WTC11 (cell line): ENCODE measurements around the gene FEZF1. TPM values are rescaled to one million over a fixed set of nuclear protein-coding genes. Genes with fewer than 3 reads are reported as not detected.

Source experiments
- ATF1 ChIP-seq: sonication (generic); formaldehyde crosslinking; IDR thresholded peaks from 2 replicates; pipeline ENCODE4 v1.8.1; 2023; ENCODE audit warnings: mild to moderate bottlenecking, moderate library complexity, missing genetic modification reagents
- ATF3 ChIP-seq: sonication (generic); formaldehyde crosslinking; conservative IDR thresholded peaks from 2 replicates; pipeline ENCODE4 v1.8.1; 2022; ENCODE audit warnings: mild to moderate bottlenecking, missing genetic modification reagents
- CBFB ChIP-seq: sonication (generic); formaldehyde crosslinking; IDR thresholded peaks from 2 replicates; pipeline ENCODE4 v1.8.1; 2022; ENCODE audit warnings: mild to moderate bottlenecking, low read depth, missing genetic modification reagents
- ELF4 ChIP-seq: sonication (generic); formaldehyde crosslinking; IDR thresholded peaks from 2 replicates; pipeline ENCODE4 v1.8.1; 2022; ENCODE audit warnings: low read depth, mild to moderate bottlenecking, moderate library complexity, missing genetic modification reagents
- ESRRA ChIP-seq: sonication (generic); formaldehyde crosslinking; IDR thresholded peaks from 2 replicates; pipeline ENCODE4 v1.8.1; 2022; ENCODE audit warnings: mild to moderate bottlenecking, missing genetic modification reagents, borderline replicate concordance
- GTF2I ChIP-seq: fragments of 250-450 bp; sonication (Bioruptor Pico); conservative IDR thresholded peaks from 2 replicates; pipeline ENCODE4 v1.4.0; 2021; ENCODE audit warnings: mild to moderate bottlenecking
- HMGA2 ChIP-seq: fragments of 250-450 bp; sonication (Bioruptor Pico); IDR thresholded peaks from 2 replicates; pipeline ENCODE4 v1.4.0; 2021; ENCODE audit warnings: mild to moderate bottlenecking, moderate library complexity
- IRF2 ChIP-seq: sonication (generic); formaldehyde crosslinking; IDR thresholded peaks from 2 replicates; pipeline ENCODE4 v1.8.0; 2022; ENCODE audit warnings: low read depth, missing genetic modification reagents, borderline replicate concordance
- JAZF1 ChIP-seq: fragments of 250-450 bp; sonication (Bioruptor Pico); IDR thresholded peaks from 2 replicates; pipeline ENCODE4 v1.9.0; 2021; ENCODE audit warnings: moderate library complexity, mild to moderate bottlenecking, inconsistent platforms
- NR3C1 ChIP-seq: sonication (generic); formaldehyde crosslinking; conservative IDR thresholded peaks from 2 replicates; pipeline ENCODE4 v1.8.1; 2023; ENCODE audit warnings: low read depth, mild to moderate bottlenecking, missing genetic modification reagents
- OVOL2 ChIP-seq: fragments of 250-450 bp; sonication (Bioruptor Pico); IDR thresholded peaks from 2 replicates; pipeline ENCODE4 v1.9.0; 2021; ENCODE audit warnings: mild to moderate bottlenecking, borderline replicate concordance
- SOX15 ChIP-seq: fragments of 250-450 bp; sonication (Bioruptor Pico); IDR thresholded peaks from 2 replicates; pipeline ENCODE4 v1.9.0; 2021; ENCODE audit warnings: mild to moderate bottlenecking
- TEAD1 ChIP-seq: sonication (generic); formaldehyde crosslinking; IDR thresholded peaks from 2 replicates; pipeline ENCODE4 v1.8.0; 2022; ENCODE audit warnings: mild to moderate bottlenecking, missing genetic modification reagents
- ZBTB21 ChIP-seq: sonication (generic); formaldehyde crosslinking; IDR thresholded peaks from 2 replicates; pipeline ENCODE4 v1.8.1; 2023; ENCODE audit warnings: mild to moderate bottlenecking, missing genetic modification reagents, borderline replicate concordance
- ZNF138 ChIP-seq: sonication (generic); formaldehyde crosslinking; conservative IDR thresholded peaks from 2 replicates; pipeline ENCODE4 v1.8.1; 2022; ENCODE audit warnings: mild to moderate bottlenecking, moderate library complexity, missing genetic modification reagents
- ZNF232 ChIP-seq: sonication (generic); formaldehyde crosslinking; IDR thresholded peaks from 2 replicates; pipeline ENCODE4 v1.8.0; 2022; ENCODE audit warnings: mild to moderate bottlenecking, missing genetic modification reagents
- ZNF396 ChIP-seq: fragments of 250-450 bp; sonication (Bioruptor Pico); IDR thresholded peaks from 2 replicates; pipeline ENCODE4 v1.8.0; 2021; ENCODE audit warnings: mild to moderate bottlenecking, moderate library complexity, borderline replicate concordance
- ZNF532 ChIP-seq: fragments of 250-450 bp; sonication (Bioruptor Pico); IDR thresholded peaks from 2 replicates; pipeline ENCODE4 v1.9.0; 2021; ENCODE audit warnings: mild to moderate bottlenecking, borderline replicate concordance
- ZNF671 ChIP-seq: fragments of 250-450 bp; sonication (Bioruptor Pico); IDR thresholded peaks from 2 replicates; pipeline ENCODE4 v1.8.0; 2021; ENCODE audit warnings: mild to moderate bottlenecking
- total RNA-seq: library from RNA; stranded (reverse); gene quantifications from 3 replicates; pipeline ENCODE4 v1.2.3, GENCODE V29; 2021
- TF ChIP-seq, protein P1 (sequence below): fragments of 250-450 bp; sonication (Bioruptor Pico); conservative IDR thresholded peaks from 2 replicates; pipeline ENCODE4 v1.9.0; 2021; ENCODE audit warnings: mild to moderate bottlenecking
- TF ChIP-seq, protein P2 (sequence below): sonication (generic); formaldehyde crosslinking; IDR thresholded peaks from 2 replicates; pipeline ENCODE4 v1.8.0; 2023; ENCODE audit warnings: mild to moderate bottlenecking, missing genetic modification reagents
- TF ChIP-seq, protein P3 (sequence below): sonication (generic); formaldehyde crosslinking; IDR thresholded peaks from 2 replicates; pipeline ENCODE4 v1.8.1; 2023; ENCODE audit warnings: mild to moderate bottlenecking, missing genetic modification reagents
- TF ChIP-seq, protein P4 (sequence below): fragments of 250-450 bp; sonication (Bioruptor Pico); IDR thresholded peaks from 2 replicates; pipeline ENCODE4 v1.8.0; 2021; ENCODE audit warnings: mild to moderate bottlenecking
- TF ChIP-seq, protein P5 (sequence below): sonication (generic); formaldehyde crosslinking; IDR thresholded peaks from 2 replicates; pipeline ENCODE4 v1.8.1; 2023; ENCODE audit warnings: mild to moderate bottlenecking, missing genetic modification reagents, moderate library complexity
- TF ChIP-seq, protein P6 (sequence below): fragments of 250-450 bp; sonication (Bioruptor Pico); IDR thresholded peaks from 2 replicates; pipeline ENCODE4 v1.9.0; 2021; ENCODE audit warnings: mild to moderate bottlenecking

Gene FEZF1
- total RNA-seq, 1 experiment from 2014 or later, result 20.0 TPM

- TF ChIP-seq, protein P1, sequence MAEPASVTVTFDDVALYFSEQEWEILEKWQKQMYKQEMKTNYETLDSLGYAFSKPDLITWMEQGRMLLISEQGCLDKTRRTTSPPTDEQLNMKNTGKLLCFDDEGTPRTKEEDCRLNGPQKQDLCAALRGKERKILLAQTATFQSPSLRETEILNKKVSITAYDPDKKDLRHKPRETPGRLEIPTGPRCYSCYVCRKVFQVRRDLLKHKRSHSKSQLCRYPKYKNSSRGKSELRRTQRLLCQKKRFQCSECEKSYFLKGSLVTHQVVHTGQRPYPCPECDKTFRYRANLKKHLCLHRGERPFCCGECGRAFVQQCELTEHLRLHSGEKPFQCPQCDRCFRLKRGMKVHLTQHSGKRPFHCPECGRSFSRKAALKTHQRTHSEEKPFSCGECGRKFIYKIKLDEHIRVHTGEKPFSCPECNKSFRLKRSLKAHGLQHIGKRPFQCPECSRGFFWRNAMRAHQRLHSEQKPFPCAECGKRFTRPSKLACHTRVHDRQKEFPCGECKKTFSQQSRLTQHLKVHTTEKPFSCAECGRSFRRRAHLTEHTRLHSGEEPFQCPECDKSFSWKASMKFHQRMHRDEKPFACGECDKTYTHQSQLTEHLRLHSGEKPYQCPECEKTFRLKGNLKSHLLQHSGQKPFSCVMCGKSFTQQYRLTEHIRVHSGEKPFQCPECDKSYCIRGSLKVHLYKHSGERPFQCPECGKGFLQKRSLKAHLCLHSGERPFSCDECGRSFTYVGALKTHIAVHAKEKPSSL, result no peak
- TF ChIP-seq SOX15 (CRISPR knock-in tag) (no peak), ELF4 (CRISPR knock-in tag) (no peak), OVOL2 (CRISPR knock-in tag) (no peak), HMGA2 (CRISPR knock-in tag) (no peak), ZNF671 (CRISPR knock-in tag) (no peak), JAZF1 (CRISPR knock-in tag) (no peak), CBFB (no peak), GTF2I (CRISPR knock-in tag) (no peak; the same call in 1 of the 2 replicates), ATF1 (no peak), ZNF396 (no peak), ZBTB21 (CRISPR knock-in tag) (no peak), TEAD1 (CRISPR knock-in tag) (no peak), NR3C1 (CRISPR knock-in tag) (0 out of 2 replicates have a peak, but pooled peaks have one; percentile 32), IRF2 (no peak), ESRRA (CRISPR knock-in tag) (no peak), ZNF138 (no peak), ZNF232 (CRISPR knock-in tag) (no peak), ATF3 (CRISPR knock-in tag) (no peak), ZNF532 (CRISPR knock-in tag) (no peak)
- TF ChIP-seq, protein P2, sequence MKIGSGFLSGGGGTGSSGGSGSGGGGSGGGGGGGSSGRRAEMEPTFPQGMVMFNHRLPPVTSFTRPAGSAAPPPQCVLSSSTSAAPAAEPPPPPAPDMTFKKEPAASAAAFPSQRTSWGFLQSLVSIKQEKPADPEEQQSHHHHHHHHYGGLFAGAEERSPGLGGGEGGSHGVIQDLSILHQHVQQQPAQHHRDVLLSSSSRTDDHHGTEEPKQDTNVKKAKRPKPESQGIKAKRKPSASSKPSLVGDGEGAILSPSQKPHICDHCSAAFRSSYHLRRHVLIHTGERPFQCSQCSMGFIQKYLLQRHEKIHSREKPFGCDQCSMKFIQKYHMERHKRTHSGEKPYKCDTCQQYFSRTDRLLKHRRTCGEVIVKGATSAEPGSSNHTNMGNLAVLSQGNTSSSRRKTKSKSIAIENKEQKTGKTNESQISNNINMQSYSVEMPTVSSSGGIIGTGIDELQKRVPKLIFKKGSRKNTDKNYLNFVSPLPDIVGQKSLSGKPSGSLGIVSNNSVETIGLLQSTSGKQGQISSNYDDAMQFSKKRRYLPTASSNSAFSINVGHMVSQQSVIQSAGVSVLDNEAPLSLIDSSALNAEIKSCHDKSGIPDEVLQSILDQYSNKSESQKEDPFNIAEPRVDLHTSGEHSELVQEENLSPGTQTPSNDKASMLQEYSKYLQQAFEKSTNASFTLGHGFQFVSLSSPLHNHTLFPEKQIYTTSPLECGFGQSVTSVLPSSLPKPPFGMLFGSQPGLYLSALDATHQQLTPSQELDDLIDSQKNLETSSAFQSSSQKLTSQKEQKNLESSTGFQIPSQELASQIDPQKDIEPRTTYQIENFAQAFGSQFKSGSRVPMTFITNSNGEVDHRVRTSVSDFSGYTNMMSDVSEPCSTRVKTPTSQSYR (CRISPR knock-in tag), result no peak
- TF ChIP-seq, protein P3, sequence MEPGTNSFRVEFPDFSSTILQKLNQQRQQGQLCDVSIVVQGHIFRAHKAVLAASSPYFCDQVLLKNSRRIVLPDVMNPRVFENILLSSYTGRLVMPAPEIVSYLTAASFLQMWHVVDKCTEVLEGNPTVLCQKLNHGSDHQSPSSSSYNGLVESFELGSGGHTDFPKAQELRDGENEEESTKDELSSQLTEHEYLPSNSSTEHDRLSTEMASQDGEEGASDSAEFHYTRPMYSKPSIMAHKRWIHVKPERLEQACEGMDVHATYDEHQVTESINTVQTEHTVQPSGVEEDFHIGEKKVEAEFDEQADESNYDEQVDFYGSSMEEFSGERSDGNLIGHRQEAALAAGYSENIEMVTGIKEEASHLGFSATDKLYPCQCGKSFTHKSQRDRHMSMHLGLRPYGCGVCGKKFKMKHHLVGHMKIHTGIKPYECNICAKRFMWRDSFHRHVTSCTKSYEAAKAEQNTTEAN (CRISPR knock-in tag), result 0 out of 2 replicates have a peak, but pooled peaks have one; percentile 63
- TF ChIP-seq, protein P4, sequence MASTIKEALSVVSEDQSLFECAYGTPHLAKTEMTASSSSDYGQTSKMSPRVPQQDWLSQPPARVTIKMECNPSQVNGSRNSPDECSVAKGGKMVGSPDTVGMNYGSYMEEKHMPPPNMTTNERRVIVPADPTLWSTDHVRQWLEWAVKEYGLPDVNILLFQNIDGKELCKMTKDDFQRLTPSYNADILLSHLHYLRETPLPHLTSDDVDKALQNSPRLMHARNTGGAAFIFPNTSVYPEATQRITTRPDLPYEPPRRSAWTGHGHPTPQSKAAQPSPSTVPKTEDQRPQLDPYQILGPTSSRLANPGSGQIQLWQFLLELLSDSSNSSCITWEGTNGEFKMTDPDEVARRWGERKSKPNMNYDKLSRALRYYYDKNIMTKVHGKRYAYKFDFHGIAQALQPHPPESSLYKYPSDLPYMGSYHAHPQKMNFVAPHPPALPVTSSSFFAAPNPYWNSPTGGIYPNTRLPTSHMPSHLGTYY (CRISPR knock-in tag), result no peak
- TF ChIP-seq, protein P5, sequence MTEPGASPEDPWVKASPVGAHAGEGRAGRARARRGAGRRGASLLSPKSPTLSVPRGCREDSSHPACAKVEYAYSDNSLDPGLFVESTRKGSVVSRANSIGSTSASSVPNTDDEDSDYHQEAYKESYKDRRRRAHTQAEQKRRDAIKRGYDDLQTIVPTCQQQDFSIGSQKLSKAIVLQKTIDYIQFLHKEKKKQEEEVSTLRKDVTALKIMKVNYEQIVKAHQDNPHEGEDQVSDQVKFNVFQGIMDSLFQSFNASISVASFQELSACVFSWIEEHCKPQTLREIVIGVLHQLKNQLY, result no peak
- TF ChIP-seq, protein P6, sequence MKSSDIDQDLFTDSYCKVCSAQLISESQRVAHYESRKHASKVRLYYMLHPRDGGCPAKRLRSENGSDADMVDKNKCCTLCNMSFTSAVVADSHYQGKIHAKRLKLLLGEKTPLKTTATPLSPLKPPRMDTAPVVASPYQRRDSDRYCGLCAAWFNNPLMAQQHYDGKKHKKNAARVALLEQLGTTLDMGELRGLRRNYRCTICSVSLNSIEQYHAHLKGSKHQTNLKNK (CRISPR knock-in tag), result no peak
These were observed 12.2 kb upstream of the FEZF1 start (continued) for GRCh38 chr7:122316467-122317388.
